Bone marrow (tissue), 2 donors: ENCODE results near the gene DYNC1H1.

Experiments used
- DNase-seq, 2 donors: peaks; one replicate each; lab custom pipeline; 2025; lab: John Stamatoyannopoulos, UW

The DYNC1H1 gene

GRCh38 chr14:102037686-102038085 lies 73.3 kb downstream of the DYNC1H1 start:
- no peak for DNase-seq

DNA sequence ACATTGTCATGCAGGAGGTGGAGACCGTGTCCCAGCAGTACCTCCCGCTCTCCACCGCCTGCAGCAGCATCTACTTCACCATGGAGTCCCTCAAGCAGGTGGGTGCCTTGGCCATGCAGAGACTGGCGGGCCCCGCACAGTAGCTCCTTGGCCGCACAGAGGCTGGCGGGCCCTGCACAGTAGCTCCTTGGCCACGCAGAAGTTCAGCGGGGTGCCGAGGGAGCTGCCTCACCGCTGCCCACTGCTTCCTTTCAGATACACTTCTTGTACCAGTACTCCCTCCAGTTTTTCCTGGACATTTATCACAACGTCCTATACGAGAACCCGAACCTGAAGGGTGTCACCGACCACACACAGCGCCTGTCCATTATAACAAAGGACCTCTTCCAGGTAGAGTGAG lies 74.8 kb downstream of the DYNC1H1 start:
- no peak for DNase-seq

GRCh38 chr14:102040153-102040552 lies 75.8 kb downstream of the DYNC1H1 start:
- DNase-seq = no peak

- DNase-seq = no peak
These were observed 78.3 kb downstream of the DYNC1H1 start for GRCh38 chr14:102042699-102043098.

GRCh38 chr14:102043251-102044025 lies 79.1 kb downstream of the DYNC1H1 start:
- no peak for DNase-seq

GRCh38 chr14:102044566-102044965 lies 80.2 kb downstream of the DYNC1H1 start:
- DNase-seq = no peak

DNA sequence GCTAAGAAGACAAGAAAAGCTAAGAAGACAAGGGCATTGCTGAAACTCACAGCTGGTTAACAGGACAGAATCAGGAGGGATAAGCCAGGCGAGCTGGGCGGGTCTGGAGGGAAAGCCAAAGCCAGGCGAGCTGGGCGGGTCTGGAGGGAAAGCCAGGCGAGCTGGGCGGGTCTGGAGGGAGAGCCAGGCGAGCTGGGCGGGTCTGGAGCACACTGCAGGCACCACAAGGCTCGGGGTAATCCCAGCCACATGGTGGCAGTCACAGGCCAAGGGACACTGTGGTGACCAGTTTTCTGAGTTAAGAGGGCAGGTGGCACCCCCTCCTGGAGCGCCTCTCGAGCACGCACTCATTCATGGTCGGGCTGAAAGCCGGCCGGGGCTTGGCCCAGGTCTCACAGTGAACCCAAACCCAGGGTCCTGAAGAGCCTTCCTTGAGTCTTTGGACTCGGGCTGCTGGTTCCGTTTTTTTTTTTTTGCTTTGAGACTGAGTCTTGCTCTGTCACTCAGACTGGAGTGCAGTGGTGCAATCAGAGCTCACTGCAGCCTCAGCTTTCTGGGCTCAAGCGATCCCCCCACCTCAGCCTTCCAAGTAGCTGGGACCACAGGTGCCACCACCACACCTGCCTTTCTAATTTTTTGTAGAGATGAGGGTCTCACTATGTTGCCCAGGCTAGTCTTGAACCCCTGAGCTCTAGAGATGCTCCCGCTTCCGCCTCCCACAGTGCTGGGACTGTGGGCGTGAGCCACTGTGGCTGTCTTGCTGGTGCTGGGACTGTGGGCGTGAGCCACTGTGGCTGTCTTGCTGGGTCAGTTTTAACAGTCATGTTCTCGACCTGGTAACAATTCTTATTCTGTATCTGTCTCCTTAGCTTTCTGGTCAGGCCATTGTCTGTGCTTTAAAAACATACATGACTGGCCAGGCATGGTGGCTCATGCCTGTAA lies 82.2 kb downstream of the DYNC1H1 start:
- no peak for DNase-seq

DNA sequence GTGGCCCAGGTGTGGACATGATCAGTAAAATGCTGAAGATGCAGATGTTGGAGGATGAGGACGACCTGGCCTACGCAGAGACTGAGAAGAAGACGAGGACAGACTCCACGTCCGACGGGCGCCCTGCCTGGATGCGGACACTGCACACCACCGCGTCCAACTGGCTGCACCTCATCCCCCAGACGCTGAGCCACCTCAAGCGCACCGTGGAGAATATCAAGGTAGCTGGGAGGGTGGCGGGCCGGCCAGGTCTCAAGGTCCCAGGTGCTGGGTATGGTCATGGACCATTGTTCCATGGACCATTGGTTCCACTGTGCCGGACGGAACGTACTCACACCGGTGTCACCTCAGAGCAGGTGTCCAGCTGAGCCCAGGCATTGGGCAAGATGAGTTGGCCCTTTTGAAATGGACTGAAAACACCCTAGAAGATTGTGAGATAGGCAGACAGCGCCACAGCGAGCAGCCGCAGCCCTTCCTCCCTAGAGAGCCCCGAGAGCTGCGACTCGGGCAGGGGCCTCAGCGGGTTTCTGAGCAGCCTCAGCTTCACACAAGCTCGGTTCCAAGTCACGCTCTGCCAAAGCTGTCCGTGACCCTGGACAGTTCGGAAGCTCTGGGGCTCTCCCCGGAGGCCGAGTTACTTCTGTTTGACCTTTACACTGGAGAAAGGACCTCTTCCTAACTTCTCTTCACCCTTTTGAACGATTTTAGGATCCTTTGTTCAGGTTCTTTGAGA lies 83.6 kb downstream of the DYNC1H1 start:
- DNase-seq = no peak

DNA sequence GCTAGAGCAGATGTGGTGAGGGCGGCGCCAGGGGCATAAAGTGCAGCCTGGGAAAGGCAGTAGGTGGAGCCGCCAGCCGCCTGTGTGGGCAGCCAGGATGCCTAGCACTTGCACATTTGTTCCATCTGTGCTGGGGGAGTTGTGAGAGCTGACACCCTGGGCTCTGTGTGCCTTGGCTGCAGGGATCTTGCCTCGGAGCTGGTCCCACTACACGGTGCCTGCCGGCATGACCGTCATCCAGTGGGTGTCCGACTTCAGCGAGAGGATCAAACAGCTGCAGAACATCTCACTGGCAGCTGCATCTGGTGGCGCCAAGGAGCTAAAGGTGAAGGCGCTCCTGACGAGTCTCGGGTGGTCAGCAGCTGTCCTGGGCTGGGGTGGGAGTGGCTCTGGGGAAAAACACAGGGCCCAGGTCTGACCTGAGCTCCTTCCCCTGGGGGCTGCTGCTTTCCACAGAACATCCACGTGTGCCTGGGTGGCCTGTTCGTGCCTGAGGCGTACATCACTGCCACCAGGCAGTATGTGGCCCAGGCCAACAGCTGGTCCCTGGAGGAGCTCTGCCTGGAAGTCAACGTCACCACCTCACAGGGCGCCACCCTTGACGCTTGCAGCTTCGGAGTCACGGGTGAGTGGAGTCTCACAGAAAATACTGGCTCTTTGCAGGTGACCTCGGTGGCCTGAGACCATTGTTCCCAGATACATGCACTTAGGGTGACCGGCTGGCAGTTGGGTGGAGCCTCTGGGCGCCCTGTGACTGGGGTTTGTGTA lies 85.1 kb downstream of the DYNC1H1 start:
- DNase-seq = no peak

DNA sequence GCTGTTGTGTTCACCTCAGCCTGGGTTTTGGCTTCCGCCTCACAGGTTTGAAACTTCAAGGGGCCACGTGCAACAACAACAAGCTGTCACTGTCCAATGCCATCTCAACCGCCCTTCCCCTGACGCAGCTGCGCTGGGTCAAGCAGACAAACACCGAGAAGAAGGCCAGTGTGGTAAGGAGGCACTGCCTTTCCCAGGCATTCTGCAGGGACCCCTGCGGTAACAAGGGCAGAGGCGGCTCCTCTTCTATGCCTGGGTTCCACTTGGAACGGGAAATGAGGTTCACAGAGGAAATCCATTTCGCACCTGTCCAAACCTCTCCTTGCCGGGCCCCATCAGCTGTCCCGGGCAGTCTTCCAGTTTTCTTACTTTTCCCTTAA lies 85.6 kb downstream of the DYNC1H1 start:
- DNase-seq = no peak

DNA sequence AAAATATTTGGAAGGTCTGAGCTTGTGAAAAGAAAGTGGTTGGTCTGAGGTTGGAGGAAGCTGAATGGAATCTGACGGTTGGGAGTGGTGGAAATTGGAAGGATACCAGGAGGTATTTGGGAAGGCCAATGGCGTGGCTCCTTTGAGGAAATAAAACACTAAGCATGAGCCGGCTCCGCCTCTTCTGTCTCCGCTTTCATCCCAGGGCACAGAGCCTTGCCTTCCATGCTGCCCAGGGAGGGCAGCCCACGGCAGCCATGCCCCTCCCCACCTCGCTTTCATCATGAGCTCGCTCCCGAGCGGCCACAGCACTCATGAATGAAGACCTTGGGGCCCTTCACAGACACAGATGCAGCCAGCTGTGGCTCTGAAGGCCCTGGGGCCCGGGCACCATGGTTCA lies 86.3 kb downstream of the DYNC1H1 start:
- DNase-seq = no peak

DNA sequence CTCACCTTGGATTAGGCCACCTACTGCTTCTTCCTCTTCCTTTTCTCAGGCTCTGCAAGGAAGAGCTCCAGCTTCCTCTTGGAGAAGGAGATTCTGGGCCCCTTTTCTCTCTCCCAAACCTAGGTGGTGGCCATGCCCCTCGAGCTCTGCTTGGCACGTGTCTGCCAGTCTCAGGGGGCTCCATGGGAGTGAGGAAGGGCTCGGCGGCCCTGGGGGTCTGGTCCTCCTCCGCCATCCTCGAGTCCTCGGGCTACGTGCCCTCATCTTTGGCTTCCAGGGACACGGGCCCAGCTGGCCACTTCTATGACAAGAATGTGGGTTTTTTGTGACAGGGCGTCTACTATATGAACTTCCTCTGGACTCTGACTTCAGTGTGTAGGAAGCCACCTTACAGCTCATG lies 88.1 kb downstream of the DYNC1H1 start:
- DNase-seq = no peak

DNA sequence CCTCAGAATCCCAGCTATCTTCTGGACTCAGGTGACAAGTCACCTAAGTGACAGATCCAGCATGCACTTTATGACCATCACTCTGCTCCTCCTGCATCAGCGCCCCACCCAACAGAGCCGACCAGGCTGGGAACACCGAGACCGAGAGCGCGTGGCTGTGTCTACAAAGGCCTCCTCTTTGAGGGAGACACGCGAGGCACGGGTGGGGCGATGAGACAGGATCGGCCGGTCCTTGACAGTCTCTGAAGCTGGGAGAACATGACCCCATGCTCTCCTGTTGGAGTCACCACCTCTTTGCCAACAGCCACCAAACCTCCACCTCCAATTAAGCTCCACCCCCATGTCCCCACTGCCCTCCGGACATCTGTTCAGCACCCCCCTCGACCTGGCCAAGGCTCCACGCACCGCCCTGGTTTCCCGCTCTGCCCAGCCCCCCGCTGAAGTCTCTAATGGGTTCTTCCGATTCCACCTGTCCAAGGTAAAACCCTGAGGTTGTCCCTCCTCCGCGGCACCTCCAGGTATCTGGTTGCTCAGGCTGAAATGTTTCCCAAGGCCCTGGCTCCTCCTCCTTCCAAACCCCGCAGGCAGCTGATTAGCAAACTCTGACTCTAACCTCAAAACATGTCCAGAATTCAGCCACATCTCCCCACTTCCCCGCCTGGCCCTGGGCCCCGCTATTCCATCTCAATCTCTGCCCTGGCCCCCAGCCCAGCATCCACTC lies 91.0 kb downstream of the DYNC1H1 start:
- DNase-seq = no peak

DNA sequence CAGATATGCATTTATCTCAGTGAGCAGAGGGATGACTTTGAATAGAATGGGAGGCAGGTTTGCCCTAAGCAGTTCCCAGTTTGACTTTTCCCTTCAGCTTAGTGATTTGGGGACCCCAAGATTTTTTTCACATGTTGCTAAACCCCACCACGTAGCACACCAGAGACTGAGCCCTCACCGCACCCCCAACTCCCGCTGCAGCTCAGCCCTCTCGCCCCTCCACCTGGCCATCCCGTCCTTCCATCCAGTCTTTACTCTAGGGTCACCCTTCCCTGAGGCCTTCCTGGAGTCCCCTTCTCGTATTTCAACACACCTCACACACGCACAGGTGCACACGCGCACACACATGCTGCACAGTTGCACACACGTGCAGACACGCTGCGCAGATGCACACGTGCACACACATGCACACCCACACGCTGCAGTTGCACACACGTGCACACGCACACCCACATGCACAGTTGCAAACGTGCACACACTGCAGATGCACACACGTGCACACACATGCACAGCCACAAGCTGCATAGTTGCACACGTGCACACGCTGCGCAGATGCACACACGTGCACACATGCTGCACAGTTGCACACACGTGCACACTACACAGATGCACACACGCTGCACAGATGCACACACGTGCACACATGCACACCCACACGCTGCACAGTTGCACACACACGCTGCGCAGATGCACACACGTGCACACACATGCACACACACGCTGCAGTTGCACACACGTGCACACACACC lies 92.5 kb downstream of the DYNC1H1 start:
- DNase-seq = no peak

- no peak for DNase-seq
These were observed 93.2 kb downstream of the DYNC1H1 start for GRCh38 chr14:102057480-102058114.

DNA sequence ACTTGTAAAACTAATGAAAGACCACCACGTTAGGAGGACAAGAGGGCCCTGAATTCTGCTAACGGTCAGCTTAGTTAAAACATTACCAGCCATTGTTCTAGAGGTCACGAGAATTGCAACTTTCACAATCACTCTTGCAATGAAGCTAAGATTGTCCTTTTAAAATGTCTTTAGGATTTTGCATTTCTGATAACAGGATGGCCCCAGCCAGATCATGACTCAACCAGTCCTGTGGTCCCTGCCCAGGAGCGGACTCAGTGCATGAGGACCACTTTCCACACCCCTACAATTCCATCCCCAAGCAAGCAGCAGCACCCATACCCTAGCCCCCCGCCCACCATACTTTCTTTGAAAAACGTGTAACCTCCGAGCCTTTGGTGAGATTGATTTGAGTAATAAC lies 93.8 kb downstream of the DYNC1H1 start:
- DNase-seq = no peak

GRCh38 chr14:102058961-102059360 lies 94.6 kb downstream of the DYNC1H1 start:
- no peak for DNase-seq

DNA sequence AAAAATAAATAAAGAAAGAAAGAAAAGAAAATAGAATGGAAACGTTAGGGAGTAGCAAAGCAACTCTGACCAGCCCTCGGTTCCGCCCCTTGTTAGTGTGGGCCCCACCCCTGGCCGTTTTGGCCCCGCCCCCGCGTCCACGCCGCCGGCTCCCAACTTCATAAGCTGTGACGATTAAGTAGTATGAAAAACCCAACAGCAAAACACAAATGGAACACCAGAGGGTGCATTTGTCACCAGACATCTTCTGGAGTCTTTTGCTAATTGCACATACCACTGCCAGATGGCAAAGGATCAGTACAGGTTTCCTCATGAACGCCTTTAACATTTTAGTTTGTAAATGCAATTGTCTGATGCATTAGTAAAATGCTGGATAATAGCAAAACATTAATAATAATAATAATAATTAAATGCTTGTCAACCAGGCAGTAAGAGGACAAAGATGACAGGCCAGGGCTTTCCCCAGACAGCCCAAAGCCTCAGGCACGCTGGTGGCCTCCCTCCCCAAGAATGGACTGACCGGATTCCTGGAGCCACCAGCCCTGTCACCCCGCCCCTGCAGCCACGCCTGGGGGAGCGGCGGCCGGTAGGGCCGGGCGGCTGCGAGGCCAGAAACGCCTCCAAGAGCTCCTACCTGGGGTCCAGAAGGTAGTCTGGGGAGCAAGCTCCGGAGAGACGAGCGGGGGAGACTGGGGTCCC lies 98.9 kb downstream of the DYNC1H1 start:
- peak; percentile 34 to 80 for DNase-seq

DNA sequence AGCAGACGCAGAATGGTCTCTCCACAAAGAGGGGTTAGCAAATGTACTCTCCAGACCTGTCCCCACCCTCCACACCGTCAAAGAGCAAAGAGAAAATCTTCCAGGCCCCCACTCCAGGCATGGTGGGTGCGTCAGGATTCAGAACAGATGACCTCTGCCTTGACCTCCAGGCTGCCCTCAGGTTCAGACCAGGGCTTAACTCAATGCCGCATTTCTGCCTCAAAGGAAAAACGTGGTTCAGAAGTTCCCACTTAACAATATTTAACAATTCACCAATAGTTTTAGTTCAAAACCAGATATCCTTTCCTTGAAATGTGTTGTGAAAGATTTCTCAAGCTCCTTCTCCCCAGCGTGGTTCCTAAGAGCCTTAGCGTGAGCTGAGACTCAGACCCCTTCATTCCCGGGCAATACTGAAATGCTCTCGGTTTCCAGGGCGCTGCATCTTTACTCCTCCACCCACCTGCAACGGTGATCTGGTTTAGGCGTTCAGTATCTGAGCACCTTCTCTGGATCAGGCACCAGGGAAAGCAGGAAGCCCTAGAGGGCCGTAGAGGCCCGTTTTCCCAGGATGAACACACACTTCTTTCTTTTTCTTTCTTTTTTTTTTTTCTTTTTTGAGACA lies 99.5 kb downstream of the DYNC1H1 start:
- DNase-seq = no peak
